HEK293T (cell line): ENCODE results near the gene MPV17L2.

ENCODE experiments used
- FOXK2 ChIP-seq: fragments of 450-650 bp; IDR thresholded peaks from 2 replicates; pipeline ENCODE4 v1.6.1; 2016; ENCODE audit warnings: mild to moderate bottlenecking
- FOXM1 ChIP-seq: fragments of 450-650 bp; IDR thresholded peaks from 2 replicates; pipeline ENCODE4 v1.6.1; 2017; ENCODE audit warnings: mild to moderate bottlenecking, borderline replicate concordance
- HDGF ChIP-seq: fragments of 450-650 bp; IDR thresholded peaks from 2 replicates; pipeline ENCODE4 v1.6.1; 2017; ENCODE audit warnings: antibody characterized with exemption, borderline replicate concordance
- LEF1 ChIP-seq: fragments of 450-650 bp; IDR thresholded peaks from 2 replicates; pipeline ENCODE4 v1.6.1; 2017; ENCODE audit warnings: mild to moderate bottlenecking, borderline replicate concordance
- PKNOX1 ChIP-seq: fragments of 450-650 bp; IDR thresholded peaks from 2 replicates; pipeline ENCODE4 v1.6.1; 2016
- SUZ12 ChIP-seq: fragments of 450-650 bp; IDR thresholded peaks from 2 replicates; pipeline ENCODE4 v1.6.1; 2016; ENCODE audit warnings: mild to moderate bottlenecking
- TARDBP ChIP-seq: fragments of 450-650 bp; IDR thresholded peaks from 2 replicates; pipeline ENCODE4 v1.6.1; 2016

GRCh38 chr19:18173054-18173571 lies 19.9 kb upstream of the MPV17L2 start:
- no peak for TF ChIP-seq HDGF
- TF ChIP-seq FOXM1 = no peak
- TF ChIP-seq FOXK2 = no peak
- TF ChIP-seq PKNOX1 = no peak
- TF ChIP-seq LEF1 = no peak
- no peak for TF ChIP-seq TARDBP
- TF ChIP-seq SUZ12 = no peak
